PC-9 (cell line): ENCODE results near the gene CYP39A1. TPM values are rescaled to one million over a fixed set of nuclear protein-coding genes. Genes with fewer than 3 reads are reported as not detected.

Experiments
- BruUV-seq: library from RNA; stranded (reverse); fragments of 400-500 nt; replicated peaks from 2 replicates; lab custom pipeline; 2021; lab: Mats Ljungman, UMichigan
- CTCF ChIA-PET: fragments of 300-600 bp; sonication (Branson Sonifier 250); formaldehyde crosslinking; loops from one replicate; lab custom pipeline; 2022; ENCODE audit warnings: antibody characterized with exemption; lab: Charles Lee
- POLR2A ChIA-PET: fragments of 300-600 bp; sonication (Branson Sonifier 250); formaldehyde crosslinking; loops from one replicate; lab custom pipeline; 2022; ENCODE audit warnings: antibody characterized with exemption; ENCODE audit not compliant: unreplicated experiment; lab: Charles Lee
- DNase-seq, 2 experiments: peaks; one replicate each; pipeline versions ENCODE4 v3.0.0 to v3.0.0-alpha.2; 2015 to 2022; ENCODE audit warnings: mixed read lengths in 1 of 2
- H2AFZ ChIP-seq: fragments of 200-600 bp; sonication (generic); 2 replicates; pipeline ENCODE4 v1.8.1; 2017; ENCODE audit warnings: antibody characterized with exemption
- H3F3A ChIP-seq: fragments of 200-600 bp; sonication (generic); 2 replicates; pipeline ENCODE4 v1.8.1; 2017; ENCODE audit warnings: antibody characterized with exemption, mild to moderate bottlenecking, low read depth; ENCODE audit not compliant: insufficient read depth
- H3K27ac ChIP-seq: fragments of 200-600 bp; sonication (generic); 2 replicates; pipeline ENCODE4 v1.6.1; 2016; ENCODE audit warnings: mixed run types
- H3K27me3 ChIP-seq: fragments of 200-600 bp; sonication (generic); 2 replicates; pipeline ENCODE4 v1.6.1; 2016; ENCODE audit warnings: low read depth, mixed run types; ENCODE audit not compliant: insufficient read depth
- H3K36me3 ChIP-seq: fragments of 200-600 bp; sonication (generic); 2 replicates; pipeline ENCODE4 v1.6.1; 2016; ENCODE audit warnings: low read depth, mixed run types
- H3K4me1 ChIP-seq: fragments of 200-600 bp; sonication (generic); replicated peaks from 2 replicates; pipeline ENCODE4 v1.6.1; 2016; ENCODE audit warnings: mixed run types; ENCODE audit not compliant: insufficient read depth
- H3K4me2 ChIP-seq: fragments of 200-600 bp; sonication (generic); 2 replicates; pipeline ENCODE4 v1.6.1; 2017; ENCODE audit warnings: mixed run types
- H3K4me3 ChIP-seq: fragments of 200-600 bp; sonication (generic); 2 replicates; pipeline ENCODE4 v1.6.1; 2016; ENCODE audit warnings: mixed run types
- H3K79me2 ChIP-seq: fragments of 200-600 bp; sonication (generic); 2 replicates; pipeline ENCODE4 v1.6.1; 2017; ENCODE audit warnings: low read depth, mixed run types
- H3K9me2 ChIP-seq: fragments of 200-600 bp; sonication (generic); 2 replicates; pipeline ENCODE4 v1.8.1; 2017; ENCODE audit warnings: mild to moderate bottlenecking; ENCODE audit not compliant: insufficient read depth
- H3K9me3 ChIP-seq: fragments of 200-600 bp; sonication (generic); 2 replicates; pipeline ENCODE4 v1.8.1; 2016; ENCODE audit warnings: low read depth; ENCODE audit not compliant: insufficient read depth
- H4K20me1 ChIP-seq: fragments of 200-600 bp; sonication (generic); 2 replicates; pipeline ENCODE4 v1.8.1; 2017; ENCODE audit not compliant: insufficient read depth
- EZH2 ChIP-seq: fragments of 200-600 bp; sonication (generic); IDR thresholded peaks from 2 replicates; pipeline ENCODE4 v1.8.0; 2017; ENCODE audit warnings: antibody characterized with exemption, low read depth
- intact Hi-C: fragments of 100-400 bp; cut with micrococcal nuclease; formaldehyde crosslinking; loops from one replicate; pipeline ENCODE4 v1.10.0; 2022; ENCODE audit not compliant: unreplicated experiment
- total RNA-seq: library from RNA; stranded (reverse); gene quantifications from 2 replicates; pipeline ENCODE4 v1.2.3, GENCODE V29; 2021
- TF ChIP-seq, protein P1 (sequence below): fragments of 200-600 bp; sonication (generic); conservative IDR thresholded peaks from 2 replicates; pipeline ENCODE4 v1.6.1; 2017; ENCODE audit warnings: mixed run types, antibody characterized with exemption, mild to moderate bottlenecking, moderate library complexity

Gene CYP39A1
- total RNA-seq, 1 experiment from 2014 or later: 5.6 TPM

DNA sequence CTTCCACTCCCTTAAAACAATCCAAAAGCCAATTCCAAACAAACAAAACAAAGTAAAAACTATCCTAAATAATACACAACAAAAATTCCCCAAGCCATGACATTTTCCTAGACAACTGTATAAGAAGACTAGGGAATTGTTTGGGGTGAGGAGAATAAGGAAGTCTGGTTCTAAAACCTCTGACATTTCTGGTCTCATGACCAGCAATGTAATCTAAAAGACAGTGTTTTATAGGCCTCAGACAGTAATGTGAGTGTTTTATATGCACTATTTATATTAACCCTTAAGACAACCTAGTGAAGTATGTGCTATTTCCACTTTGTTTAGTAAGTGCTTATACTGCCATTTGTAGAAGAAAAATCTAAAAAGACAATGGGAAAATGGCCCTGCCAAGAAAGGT, 148.4 kb downstream of the CYP39A1 start:
- TF ChIP-seq EZH2: no peak
- TF ChIP-seq, protein P1, sequence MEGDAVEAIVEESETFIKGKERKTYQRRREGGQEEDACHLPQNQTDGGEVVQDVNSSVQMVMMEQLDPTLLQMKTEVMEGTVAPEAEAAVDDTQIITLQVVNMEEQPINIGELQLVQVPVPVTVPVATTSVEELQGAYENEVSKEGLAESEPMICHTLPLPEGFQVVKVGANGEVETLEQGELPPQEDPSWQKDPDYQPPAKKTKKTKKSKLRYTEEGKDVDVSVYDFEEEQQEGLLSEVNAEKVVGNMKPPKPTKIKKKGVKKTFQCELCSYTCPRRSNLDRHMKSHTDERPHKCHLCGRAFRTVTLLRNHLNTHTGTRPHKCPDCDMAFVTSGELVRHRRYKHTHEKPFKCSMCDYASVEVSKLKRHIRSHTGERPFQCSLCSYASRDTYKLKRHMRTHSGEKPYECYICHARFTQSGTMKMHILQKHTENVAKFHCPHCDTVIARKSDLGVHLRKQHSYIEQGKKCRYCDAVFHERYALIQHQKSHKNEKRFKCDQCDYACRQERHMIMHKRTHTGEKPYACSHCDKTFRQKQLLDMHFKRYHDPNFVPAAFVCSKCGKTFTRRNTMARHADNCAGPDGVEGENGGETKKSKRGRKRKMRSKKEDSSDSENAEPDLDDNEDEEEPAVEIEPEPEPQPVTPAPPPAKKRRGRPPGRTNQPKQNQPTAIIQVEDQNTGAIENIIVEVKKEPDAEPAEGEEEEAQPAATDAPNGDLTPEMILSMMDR: no peak
- Histone ChIP-seq H3K4me1 (no peaks in the 10 kb centered on the region), H3K4me3 (no peak overlapping the region), H4K20me1 (no peaks in the 10 kb centered on the region), H3K9me2 (no peaks in the 10 kb centered on the region), H3K27me3 (no peaks in the 10 kb centered on the region), H3K79me2 (no peaks in the 10 kb centered on the region), H3K9me3 (no peaks in the 10 kb centered on the region), H2AFZ (no peak overlapping the region), H3K4me2 (no peak overlapping the region), H3K36me3 (no peaks in the 10 kb centered on the region), H3F3A (no peaks in the 10 kb centered on the region), H3K27ac (no peak overlapping the region)
- ChIA-PET POLR2A (no interaction called here), CTCF (no interaction called here)
- DNase-seq: no peak
- BruUV-seq: no TSS peak
- intact Hi-C loops: no loop called here

DNA sequence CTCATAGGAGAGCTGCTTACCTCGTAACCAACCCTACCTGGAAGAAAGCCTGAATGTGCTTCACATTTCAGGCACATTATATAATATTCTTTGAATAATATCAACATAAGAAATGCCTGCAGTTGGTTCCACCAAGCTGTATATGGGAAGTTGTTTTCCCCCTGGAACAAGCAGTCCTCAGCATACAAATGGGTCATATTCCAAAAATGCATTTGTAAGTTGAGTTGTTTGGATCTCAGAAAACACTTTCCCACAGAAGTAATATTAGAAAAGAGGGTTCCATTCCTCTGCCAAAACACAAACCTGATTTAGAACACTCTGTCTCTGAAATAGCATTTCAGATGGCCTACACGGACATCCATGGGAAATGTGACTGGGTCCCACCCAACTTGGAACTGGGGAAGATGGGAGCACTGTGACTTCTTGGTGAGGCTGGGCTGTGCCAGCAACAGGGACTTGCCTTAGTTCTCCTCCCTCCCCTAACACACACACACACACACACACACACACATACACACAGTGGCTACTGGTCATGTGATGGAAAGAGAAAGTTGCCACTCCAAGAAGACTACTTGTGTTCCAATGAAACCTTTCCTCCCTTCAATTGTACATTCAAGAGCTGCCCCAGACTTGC, 150.0 kb downstream of the CYP39A1 start:
- no peaks in the 10 kb centered on the region for H3K9me3 ChIP-seq

DNA sequence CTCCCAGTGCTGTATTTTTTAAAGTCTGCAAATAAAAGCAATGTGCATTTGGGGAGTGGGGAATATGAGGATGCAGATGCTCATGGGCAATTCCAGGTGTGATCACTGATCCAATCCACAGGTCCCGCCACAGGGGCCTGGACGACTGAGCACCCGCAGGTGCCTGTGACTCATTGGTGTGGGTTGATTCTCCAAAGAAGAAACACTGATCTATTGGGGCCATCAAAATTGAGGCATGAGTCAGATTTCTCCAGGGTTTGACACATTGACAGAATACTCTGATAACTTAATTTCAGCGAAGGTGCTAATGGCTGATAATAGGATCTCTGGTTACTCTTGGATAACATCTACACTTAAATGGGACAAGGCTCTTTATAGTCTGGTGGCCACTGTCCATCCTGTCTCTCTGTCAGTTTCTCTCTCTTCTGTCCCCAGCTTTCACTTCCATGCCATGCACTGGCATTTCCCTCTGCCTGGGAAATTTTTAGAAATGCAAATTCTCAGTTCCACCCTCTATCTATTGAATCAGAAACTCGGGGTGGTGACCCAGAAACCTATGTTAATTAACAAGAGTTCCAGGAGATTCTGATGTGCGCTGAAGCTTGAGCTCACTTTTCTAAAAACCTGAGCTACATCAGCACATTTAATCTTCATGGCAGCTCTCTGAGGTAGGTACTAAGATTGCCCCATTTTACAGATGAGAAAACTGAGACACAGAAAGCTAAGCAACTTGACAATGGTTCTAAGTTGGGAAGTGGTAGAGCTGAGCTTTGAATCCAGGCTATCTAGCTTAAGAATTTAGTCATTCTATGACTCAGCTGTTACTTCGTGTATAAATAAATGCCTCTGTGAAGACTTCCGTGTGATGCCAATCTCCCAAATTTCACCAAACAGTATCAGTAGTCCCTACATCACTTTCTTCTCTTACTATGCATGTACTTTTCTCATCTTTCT, 151.2 kb downstream of the CYP39A1 start:
- Histone ChIP-seq H4K20me1 (no peaks in the 10 kb centered on the region), H3K4me2 (no peak overlapping the region), H3K79me2 (no peaks in the 10 kb centered on the region), H3K4me3 (no peak overlapping the region), H3K36me3 (no peaks in the 10 kb centered on the region), H3K4me1 (no peaks in the 10 kb centered on the region), H3K27ac (no peak overlapping the region), H3F3A (no peaks in the 10 kb centered on the region), H3K9me2 (no peaks in the 10 kb centered on the region), H3K9me3 (no peaks in the 10 kb centered on the region), H2AFZ (no peak overlapping the region), H3K27me3 (no peaks in the 10 kb centered on the region)
- intact Hi-C loops: no loop called here
- BruUV-seq: no TSS peak
- ChIA-PET POLR2A (interaction anchor here (0.7 kb wide), 1 partner anchor 489 kb away, joined by 4 read pairs; no protein-coding TSS in a partner anchor), CTCF (no interaction called here)
- TF ChIP-seq, protein P1: no peak
- no peak for TF ChIP-seq EZH2
- DNase-seq: no peak

More for the DNA sequence above, 150.0 kb downstream of the CYP39A1 start:
- TF ChIP-seq EZH2: no peak
- TF ChIP-seq, protein P1: no peak
- intact Hi-C loops: no loop called here
- no peak overlapping the region for H3K27ac ChIP-seq
- CTCF ChIA-PET: no interaction called here
- H3K36me3 ChIP-seq: no peaks in the 10 kb centered on the region
- no peaks in the 10 kb centered on the region for H3F3A ChIP-seq
- no peak overlapping the region for H3K4me2 ChIP-seq
- H3K27me3 ChIP-seq: no peaks in the 10 kb centered on the region
- H3K79me2 ChIP-seq: no peaks in the 10 kb centered on the region
- no peak for DNase-seq
- no peaks in the 10 kb centered on the region for H3K4me1 ChIP-seq
- POLR2A ChIA-PET: no interaction called here
- no peak overlapping the region for H3K4me3 ChIP-seq
- no peak overlapping the region for H2AFZ ChIP-seq
- H3K9me2 ChIP-seq: no peaks in the 10 kb centered on the region
- H4K20me1 ChIP-seq: no peaks in the 10 kb centered on the region
- no TSS peak for BruUV-seq
